Prostate gland (tissue), 2 donors: ENCODE results near the gene C1orf174. TPM values are rescaled to one million over a fixed set of nuclear protein-coding genes. Genes with fewer than 3 reads are reported as not detected.

ENCODE experiments used
- DNase-seq: peaks from one replicate; pipeline ENCODE4 v3.0.0-alpha.2; 2019; ENCODE audit warnings: low spot score
- H3K27ac ChIP-seq, 2 donors: fragments of 200-600 bp; sonication (generic); 2 replicates each; pipeline ENCODE4 v1.5.1; 2017 to 2019
- H3K27me3 ChIP-seq: fragments of 200-600 bp; sonication (generic); replicated peaks from 2 replicates; pipeline ENCODE4 v1.5.1; 2019; ENCODE audit not compliant: insufficient read depth
- H3K36me3 ChIP-seq, 2 donors: fragments of 200-600 bp; sonication (generic); 1 replicate in 1 of 2; 2 replicates in 1 of 2; pipeline versions ENCODE4 v1.5.1 to v1.8.1; 2017 to 2019
- H3K4me1 ChIP-seq: fragments of 200-600 bp; sonication (generic); replicated peaks from 2 replicates; pipeline ENCODE4 v1.5.1; 2019
- H3K4me3 ChIP-seq, 2 donors: fragments of 200-600 bp; sonication (generic); 2 replicates each; pipeline ENCODE4 v1.5.1; 2017 to 2019
- H3K9me3 ChIP-seq: fragments of 200-600 bp; sonication (generic); 2 replicates; pipeline ENCODE4 v1.5.1; 2017
- POLR2A ChIP-seq: fragments of 450-650 bp; IDR thresholded peaks from one replicate; pipeline ENCODE4 v1.6.1; 2016; ENCODE audit warnings: antibody characterized with exemption, mild to moderate bottlenecking
- POLR2AphosphoS5 ChIP-seq: sonication (generic); formaldehyde crosslinking; IDR thresholded peaks from one replicate; pipeline ENCODE4 v1.6.1; 2017; ENCODE audit warnings: antibody characterized with exemption
- WGBS: methylation state at CpG from one replicate; pipeline ENCODE4 v1.1.5; 2018; 5-methylcytosine and 5-hydroxymethylcytosine counted together
- intact Hi-C: fragments of 100-400 bp; cut with DNase I; formaldehyde crosslinking; loops from one replicate; pipeline ENCODE4 v1.14.2; 2022
- total RNA-seq, 2 donors: library from RNA; depleted of rRNA; stranded (reverse); fragments of >200 nt; gene quantifications; one replicate each; pipeline ENCODE4 v1.1.0, GENCODE V29; 2016
- TF ChIP-seq, protein P1 (sequence below), 4 experiments: fragments of 200-600 bp in 2 of 4; fragments of 450-650 bp in 2 of 4; sonication (generic) in 2 of 4; IDR thresholded peaks; 1 replicate in 3 of 4; 2 replicates in 1 of 4; pipeline ENCODE4 v1.5.1; 2016 to 2019; ENCODE audit warnings: antibody characterized with exemption in 4 of 4, mild to moderate bottlenecking in 2 of 4, moderate library complexity in 2 of 4

Gene C1orf174
- total RNA-seq, 2 donors from 2014 or later, result 27.1 to 32.7 TPM

DNA sequence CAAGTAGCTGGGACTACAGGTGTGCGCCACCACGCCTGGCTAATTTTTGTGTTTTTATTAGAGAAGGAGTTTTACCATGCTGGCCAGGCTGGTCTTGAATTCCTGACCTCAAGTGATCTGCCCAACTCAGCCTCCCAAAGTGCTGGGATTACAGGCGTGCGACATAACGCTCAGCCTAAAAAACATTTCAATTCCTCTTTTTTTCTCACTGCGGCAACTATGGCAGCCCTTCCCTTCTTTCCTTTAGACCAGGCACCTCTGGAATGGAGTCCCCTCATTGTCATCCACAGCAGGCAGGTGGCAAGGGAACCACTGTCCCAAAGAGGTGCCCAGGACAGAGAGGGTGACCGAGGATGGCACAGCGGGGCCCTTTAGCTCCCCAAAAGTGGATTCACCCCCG, 57.2 kb downstream of the C1orf174 start:
- no peaks in the 10 kb centered on the region for H3K9me3 ChIP-seq
- no peak for TF ChIP-seq POLR2A
- TF ChIP-seq POLR2AphosphoS5, result no peak
- TF ChIP-seq, protein P1, sequence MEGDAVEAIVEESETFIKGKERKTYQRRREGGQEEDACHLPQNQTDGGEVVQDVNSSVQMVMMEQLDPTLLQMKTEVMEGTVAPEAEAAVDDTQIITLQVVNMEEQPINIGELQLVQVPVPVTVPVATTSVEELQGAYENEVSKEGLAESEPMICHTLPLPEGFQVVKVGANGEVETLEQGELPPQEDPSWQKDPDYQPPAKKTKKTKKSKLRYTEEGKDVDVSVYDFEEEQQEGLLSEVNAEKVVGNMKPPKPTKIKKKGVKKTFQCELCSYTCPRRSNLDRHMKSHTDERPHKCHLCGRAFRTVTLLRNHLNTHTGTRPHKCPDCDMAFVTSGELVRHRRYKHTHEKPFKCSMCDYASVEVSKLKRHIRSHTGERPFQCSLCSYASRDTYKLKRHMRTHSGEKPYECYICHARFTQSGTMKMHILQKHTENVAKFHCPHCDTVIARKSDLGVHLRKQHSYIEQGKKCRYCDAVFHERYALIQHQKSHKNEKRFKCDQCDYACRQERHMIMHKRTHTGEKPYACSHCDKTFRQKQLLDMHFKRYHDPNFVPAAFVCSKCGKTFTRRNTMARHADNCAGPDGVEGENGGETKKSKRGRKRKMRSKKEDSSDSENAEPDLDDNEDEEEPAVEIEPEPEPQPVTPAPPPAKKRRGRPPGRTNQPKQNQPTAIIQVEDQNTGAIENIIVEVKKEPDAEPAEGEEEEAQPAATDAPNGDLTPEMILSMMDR (IDR thresholded peaks at IDR 0.05), result no peak
- H3K36me3 ChIP-seq, result peaks cover 0 to 8% of the 10 kb centered on the region in 2 donors
- 90% methylated on average over 9 of the region's 9 CpGs for WGBS
- H3K4me1 ChIP-seq, result no peaks in the 10 kb centered on the region
- intact Hi-C loops, result no loop called here
- no peak for DNase-seq
- no peaks in the 10 kb centered on the region for H3K27me3 ChIP-seq
- H3K27ac ChIP-seq, result no peak overlapping the region
- H3K4me3 ChIP-seq, result no peak overlapping the region

DNA sequence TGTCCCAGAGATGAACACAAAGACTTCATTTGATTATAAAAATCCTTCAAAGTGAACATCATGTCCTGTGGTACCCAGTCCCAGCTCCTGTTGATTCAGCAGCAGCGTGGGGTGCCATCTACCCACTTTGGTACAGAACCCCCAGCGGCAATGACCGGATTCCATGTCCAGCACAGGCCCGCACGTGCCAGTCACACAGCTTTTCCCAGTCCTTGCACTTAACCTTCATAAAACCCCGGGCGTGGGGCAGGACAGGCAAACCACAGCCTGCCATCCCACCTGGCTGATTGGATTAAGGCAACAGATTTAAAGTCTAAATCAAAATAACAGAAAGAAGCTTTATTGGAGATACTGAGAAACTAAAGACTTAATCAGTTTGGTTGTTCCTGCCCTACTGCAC, 58.6 kb downstream of the C1orf174 start:
- Histone ChIP-seq H3K27me3 (no peaks in the 10 kb centered on the region), H3K9me3 (no peaks in the 10 kb centered on the region), H3K4me3 (no peak overlapping the region), H3K27ac (no peak overlapping the region), H3K4me1 (no peaks in the 10 kb centered on the region), H3K36me3 (peaks cover 4 to 9% of the 10 kb centered on the region in 2 donors)
- WGBS, result 96% methylated on average over 7 of the region's 7 CpGs
- TF ChIP-seq, protein P1 (IDR thresholded peaks at IDR 0.05), result no peak
- no peak for TF ChIP-seq POLR2A
- no peak for TF ChIP-seq POLR2AphosphoS5
- no peak for DNase-seq
- intact Hi-C loops, result no loop called here

Other genes with a start within 250 kb of the C1orf174 start
- 10 to 100 TPM in 1 of 2 donors, 1 to 10 TPM in 1; 5.1 to 15.1 TPM for gene TP73, start 247.8 kb downstream of the C1orf174 start, total RNA-seq
- under 1 TPM in 1 of 2 donors, not detected in 1; 0.97 TPM for gene CCDC27, start 147.8 kb downstream of the C1orf174 start, total RNA-seq
- 100 to 1,000 TPM in 1 of 2 donors, 10 to 100 TPM in 1; 17.7 to 148 TPM for gene SMIM1, start 127.5 kb downstream of the C1orf174 start, total RNA-seq
- gene LRRC47, start 103.8 kb downstream of the C1orf174 start, total RNA-seq, result 10 to 100 TPM; 42.4 to 53.8 TPM
- 10 to 100 TPM; 20.9 to 28.5 TPM for gene CEP104, start 43.1 kb downstream of the C1orf174 start, total RNA-seq
- 10 to 100 TPM in 1 of 2 donors, 1 to 10 TPM in 1; 5.3 to 20.5 TPM for gene DFFB, start 42.8 kb downstream of the C1orf174 start, total RNA-seq